ENCODE data around the gene FBN1.

FBN1 gene

DNA sequence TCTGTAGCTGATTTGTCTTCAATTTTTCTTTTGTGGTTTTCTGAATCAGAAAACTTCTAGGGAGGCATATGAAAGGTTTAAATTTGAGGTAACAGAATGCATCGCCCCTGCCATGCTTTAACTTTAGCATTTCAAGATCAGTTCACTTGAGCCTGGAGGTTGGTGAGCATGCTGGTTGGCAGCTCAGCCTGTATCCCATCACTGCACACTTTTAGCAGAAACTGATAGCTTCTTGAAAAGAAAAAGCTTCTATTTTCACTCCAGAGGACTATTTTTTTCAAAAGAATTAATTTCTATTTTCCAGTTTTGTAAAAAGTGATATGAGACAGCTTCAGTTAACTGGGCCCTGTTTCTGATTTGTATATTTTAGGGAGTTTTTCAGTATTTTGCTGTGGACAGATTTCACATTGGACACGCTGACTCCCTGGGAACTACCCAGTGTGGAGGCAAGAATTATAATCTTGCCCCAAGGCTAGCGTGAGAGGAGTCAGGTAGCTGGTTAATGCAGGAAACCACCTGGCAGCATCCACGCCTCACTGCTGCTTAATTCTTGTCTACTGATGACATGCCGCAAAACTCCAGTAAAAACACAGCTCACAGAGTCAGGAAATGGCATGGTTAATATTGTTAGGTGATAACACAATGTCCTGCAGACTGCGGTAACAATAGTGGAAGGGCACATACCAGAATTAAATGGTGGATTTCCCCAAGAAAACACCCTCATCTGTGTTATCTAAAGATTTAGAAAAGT, 242.9 kb downstream of the FBN1 start:
- DNase-seq (ENCODE audit: low read depth in 2 of 2): no peak

DNA sequence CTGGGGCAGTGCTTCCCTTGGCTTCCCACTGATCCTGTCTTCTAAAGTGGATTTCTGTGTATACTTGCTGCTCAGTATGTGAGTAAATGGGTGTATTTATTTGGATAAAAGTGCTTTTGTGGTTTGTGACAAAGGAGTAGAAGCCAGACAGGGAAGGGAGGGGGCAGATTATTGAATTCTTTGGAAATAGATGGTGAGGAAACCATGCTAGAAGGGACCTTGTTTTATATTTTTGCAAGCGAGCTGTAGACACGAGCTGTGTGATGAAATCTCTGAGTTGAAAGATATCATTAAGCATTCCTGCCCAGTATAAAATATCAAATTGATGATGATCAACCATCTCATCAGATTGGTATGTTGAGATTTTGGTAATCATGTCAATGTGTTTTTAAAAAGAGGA, 245.4 kb downstream of the FBN1 start:
- no peak for DNase-seq (ENCODE audit: low read depth in 2 of 2)

DNA sequence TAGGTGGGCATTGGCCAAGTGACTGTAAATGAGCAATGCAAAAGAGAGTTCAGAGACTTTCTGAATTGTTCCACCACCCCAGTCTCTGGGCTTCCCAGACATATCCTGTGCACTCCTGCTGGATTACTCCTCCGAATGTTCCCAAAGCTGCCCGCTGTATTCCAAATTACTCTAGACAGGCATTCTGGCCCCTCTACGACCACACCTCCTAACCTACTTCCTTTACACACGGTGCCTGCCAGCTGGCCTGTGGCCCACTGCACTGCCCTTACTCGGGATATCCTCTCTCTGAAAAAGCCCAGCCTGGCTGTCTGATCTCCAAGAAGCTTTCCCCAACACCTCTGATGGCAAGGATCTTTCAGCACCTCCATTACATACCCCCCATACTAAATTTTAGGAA, 247.7 kb downstream of the FBN1 start:
- no peak for DNase-seq (ENCODE audit: low read depth in 2 of 2)

DNA sequence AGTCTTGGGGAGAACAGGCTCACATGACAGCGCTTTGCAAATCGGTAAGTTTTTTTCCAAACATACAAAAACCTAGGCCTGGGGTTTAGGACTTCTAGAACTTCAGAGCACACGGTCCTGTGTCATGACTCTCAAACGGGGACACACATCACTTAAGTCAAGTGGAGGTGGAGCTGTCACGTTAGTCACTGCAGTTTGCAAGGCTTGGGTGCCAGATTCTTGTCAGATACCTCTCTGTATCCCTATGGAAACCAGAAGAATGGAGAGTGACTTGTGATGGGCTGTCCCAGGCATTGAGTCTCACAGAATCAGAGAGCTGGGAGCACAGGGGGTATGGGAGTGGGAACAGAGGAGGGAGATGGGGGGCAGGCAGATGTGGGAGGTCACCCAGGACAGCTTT, 249.5 kb downstream of the FBN1 start:
- no peak for DNase-seq (ENCODE audit: low read depth in 2 of 2)

DNA sequence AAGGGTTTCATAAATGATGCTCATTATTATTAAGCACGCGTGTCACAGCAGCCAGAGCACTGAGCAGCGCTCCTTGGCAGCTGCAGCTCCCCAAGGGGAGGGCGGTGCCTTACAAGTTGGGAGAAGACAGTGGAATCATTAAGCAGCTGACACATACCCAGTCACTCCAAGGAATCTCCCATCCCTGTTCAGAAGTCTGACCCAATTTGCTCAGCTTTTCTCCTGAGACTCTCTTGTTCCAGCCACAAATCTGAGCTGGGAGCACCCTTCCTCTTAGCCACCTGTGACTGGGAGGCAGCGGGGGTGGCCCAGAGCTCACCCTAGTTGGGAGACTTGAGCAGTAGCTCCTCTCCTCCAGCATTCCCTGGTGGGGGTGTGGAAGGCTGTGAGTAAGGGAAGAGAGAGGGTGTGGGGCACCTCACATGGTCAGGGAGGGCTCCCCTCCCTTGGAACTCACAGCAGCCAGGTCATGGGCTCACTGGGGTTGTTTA, 249.9 kb downstream of the FBN1 start:
- DNase-seq (ENCODE audit: low read depth in 2 of 2): no peak

DNA sequence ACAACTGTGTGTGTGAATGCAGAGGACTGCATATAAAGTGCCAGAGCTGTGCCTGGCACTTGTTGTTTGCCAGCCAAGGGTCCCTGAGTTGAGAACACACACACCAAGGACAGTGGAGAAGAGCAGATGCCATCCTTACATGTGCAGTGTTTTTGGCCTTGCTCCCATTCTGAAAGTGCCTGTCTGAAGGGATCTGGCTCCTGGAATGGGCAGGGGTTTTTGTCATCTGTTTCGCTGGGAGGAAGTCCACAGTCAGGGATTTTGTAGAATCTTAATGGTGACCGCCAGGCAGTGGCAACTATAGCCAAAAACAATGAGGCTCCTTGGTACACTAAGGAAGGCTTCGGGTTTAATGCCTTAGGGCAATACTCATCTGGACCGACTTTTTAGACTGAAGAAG, 250.5 kb downstream of the FBN1 start:
- no peak for DNase-seq (ENCODE audit: low read depth in 2 of 2)

DNA sequence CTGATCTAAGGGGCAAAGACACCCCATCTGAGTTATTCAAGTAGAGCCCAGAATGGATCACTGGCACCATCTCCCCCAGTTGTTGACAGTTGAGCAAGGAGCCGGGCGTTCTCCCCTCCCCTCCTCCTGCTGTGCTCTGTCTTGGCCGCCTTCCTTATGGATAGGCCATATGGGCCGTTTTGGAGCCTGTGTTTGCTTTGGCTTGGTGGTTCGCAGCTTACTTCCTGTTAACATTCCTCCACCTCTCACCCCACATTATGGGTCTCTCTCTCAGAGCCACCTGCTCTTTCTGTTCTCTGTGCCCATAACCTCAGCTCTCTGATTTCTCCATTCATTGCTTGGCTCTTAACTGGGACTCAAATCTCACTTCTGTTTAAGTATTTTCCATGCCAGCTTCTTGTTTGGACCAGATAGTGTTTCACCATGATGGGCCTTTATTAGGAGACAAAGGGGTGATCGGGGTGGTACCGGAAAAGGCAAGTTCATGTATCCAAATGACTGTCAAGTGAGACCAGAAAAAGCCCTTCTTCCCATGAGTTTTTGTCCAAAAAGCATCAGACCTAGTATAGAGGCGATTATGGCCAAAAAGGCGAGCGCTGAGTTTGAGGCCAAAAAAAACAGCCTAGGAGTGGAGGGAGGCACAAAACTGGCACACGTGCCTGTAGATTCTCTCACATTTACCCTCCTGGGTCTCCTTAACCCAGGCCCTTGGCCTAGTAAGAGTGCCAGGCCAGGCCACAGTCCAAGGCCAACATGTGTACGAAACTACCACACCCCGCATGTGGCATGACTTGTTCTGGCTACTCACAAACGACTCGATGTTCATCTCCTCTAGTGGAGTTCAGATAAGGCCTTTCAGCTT, 251.6 kb downstream of the FBN1 start:
- DNase-seq (ENCODE audit: low read depth in 2 of 2): no peak

DNA sequence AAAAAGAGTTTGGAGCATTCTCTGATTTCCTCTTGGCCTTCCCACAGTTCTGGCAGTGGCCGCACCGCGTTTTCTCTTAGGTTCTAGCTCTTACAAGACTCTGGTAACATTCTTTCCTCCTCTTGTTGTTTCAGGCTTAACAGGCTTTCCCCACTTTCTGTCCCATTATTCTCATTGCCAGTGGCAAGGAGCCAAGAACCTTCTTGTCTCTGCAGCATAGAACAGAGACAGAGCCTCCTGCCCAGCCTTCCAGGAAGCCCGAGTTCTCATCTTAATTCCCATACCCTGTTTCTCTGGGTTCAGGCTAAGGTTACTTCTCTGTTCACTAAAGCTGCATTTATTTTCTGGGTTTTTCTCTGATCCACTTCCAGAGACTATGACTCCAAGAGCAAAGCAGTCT, 253.2 kb downstream of the FBN1 start:
- DNase-seq (ENCODE audit: low read depth in 2 of 2): no peak

DNA sequence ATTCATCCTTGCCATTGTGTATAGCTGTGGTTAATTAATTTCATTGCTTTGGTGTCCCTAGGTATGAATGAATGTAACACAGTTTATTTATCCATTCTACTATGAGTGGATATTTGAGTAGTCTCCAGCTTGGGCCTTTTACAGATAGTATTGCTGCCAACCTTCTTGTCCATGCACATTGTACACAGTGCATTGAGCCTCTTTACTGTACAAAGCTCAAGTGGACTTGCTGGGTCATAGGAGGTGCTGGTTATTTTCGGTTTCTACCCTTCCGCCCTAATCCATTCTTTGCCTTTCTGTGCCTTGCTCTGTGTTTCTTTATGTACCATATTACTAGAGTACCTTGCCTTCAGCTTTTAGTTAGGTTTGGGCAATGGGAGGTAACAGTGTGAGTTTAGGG, 253.6 kb downstream of the FBN1 start:
- DNase-seq (ENCODE audit: low read depth in 2 of 2): no peak

DNA sequence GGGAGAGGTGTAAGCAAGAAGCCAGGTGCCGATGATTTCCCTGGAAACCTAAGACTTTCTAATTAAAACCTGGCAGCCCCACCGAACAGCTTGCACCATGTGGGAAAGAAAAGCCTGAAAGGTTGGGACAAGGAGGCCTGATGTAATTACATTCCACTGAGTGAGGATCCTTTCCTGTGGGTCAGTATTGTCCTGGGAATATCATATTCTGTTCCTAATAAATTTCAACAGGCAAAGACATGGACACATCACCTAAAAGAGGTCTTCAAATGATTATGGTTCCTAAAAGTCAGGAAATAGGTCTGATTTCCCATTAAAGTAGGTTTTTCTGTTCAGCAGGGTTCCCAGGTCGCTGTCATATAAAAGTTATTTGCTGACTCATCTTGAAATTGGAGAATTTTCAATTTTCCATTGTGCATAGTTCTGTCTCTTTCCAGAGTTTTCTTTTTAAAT, 255.8 kb downstream of the FBN1 start:
- DNase-seq (ENCODE audit: low read depth in 2 of 2): no peak

DNA sequence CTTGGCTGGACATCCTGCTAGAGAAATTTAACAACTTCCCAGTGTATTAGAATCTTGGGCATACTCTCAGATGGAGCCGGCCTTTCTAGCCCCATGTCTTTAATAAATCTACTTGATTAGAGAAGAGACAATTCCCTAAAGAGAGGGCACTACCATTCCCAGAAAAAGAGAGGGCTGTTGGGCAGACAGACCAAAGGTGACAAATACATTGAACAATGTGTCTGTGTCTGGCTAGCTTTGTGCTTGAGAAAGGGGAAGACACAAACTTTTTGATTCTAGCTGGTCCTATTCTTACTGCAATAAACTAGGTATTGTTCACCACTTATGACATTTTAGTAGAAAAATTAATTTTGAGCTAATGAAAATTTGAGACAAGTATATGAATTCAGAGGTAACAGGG, 256.6 kb downstream of the FBN1 start:
- no peak for DNase-seq (ENCODE audit: low read depth in 2 of 2)

DNA sequence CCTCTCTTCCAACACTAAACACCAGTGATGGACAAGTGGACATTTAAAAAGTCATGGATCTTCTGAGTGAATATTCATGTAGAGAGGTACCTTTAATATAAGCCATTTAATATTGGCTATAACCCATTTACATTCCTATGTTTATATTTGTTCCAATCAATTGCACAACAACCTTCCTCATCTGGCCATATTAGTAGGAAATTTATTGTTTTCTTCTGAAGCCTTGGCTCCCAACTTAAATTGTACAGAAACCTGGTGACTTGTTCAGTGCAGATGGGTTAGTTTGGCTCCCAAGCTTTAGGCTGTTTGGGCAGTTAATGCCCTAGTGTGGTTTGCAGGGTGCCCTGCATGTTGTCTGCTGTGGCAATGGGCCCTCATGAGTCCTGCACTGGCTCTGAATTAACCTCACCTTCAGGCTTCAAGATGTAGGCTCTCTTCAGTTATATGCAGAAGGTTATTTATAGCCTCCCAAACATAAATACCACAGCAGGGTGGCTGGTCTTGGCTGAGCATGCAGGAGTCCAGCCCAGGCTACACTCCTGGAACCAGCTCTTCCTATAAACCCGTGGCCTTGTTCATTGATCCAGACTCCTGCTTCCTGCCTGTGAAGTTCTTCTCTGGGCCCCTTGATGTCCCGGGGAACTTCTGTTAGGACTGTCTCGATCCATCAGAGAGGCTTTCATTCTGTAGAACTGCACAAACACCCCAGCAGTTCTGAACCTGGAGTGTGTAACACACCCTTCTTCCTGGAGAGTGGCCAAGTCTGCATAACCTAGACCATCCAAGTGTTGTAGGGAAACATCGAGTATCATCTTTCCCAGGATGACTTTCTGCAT, 257.3 kb downstream of the FBN1 start:
- DNase-seq (ENCODE audit: low read depth in 2 of 2): no peak

DNA sequence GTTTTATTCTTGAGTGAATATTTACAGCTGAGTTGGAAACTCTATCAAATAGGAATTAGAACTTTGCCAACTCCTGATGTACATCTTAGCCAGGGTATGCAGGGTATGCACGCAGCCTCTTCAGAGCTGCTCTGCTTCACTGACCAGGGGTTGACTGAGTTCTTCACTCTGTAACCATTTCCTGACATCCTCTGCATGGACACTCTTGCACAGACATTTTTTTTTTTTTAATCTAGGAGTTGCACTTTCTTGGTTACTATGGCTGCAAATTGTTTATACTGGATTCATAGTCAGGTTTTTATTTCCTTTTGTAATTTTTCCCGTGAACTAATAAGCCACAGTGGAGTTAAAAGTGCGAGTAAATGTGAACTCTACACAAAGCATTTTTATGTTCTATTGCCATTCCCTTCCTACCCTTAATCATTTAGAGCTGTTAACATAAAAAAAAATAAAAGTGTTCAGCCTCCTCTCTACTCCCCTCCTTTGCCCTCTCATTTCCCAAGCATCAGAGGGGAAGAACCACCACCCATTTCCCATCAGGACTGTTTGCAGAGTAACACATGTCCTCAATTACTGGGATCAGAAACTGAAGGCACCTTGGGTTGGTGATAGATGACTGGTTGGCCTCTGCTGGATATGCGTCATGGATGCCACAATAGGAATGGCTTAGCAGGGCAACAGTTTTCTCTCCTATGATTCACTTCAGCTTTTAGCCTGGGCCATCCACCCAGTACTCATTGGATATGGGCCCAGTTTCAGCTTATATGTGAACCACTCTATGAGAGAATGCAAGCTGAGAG, 260.3 kb downstream of the FBN1 start:
- no peak for DNase-seq (ENCODE audit: low read depth in 2 of 2)

DNA sequence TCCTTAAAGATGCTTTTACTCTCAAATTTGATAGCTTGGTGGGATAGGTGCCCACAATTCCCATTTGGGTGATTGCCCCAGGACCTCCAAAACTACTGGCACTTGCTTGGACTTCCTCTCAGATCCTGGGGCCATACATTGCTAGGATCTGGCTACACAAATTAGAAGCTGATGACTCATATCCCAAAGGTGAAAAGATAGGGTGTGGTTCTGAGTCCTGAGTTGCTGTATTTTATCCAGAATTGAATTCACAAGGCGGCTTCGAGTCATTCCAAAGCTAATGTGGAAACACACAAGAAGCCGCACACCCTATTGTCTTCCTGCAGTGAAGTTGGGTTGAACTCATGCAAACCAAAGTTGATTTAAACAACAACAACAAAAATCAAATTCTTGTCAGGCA, 260.9 kb downstream of the FBN1 start:
- no peak for DNase-seq (ENCODE audit: low read depth in 2 of 2)

DNA sequence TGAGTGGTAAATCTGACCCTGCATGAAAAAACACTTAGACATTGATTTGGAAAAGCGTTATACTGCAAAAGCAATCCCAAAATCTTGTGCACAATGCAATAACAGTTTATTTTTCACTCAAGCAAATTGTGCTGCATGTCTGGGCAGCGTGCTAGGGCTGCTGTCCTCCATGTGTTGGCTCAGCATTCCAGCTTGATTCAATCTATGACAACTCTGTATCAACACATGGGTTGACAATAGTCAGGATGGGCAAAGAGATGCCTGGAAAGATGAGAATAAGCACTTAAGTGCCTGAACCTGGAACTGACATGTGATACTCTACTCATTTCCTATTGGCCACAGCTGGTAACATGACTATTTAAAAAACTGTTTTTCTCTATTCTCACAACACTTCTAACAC, 262.5 kb downstream of the FBN1 start:
- no peak for DNase-seq (ENCODE audit: low read depth in 2 of 2)

DNA sequence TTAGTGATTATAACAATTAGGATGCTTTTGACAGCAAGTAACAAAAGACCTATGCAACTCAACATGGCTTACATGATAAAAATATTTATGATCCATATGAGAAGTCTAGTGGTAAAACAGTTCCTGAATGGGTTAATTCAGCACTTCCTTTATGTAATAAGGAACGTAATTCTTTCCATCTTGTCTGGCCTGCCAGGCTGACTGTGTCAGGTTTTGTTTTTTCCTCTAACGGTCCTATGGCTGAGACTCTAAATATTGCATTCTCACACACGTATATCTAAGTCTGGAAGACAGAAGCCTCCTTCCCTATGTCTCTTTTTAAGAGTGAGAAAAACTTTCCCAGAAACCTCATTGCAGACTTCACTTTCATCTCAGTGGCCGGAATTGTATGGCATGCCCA, 263.6 kb downstream of the FBN1 start:
- no peak for DNase-seq (ENCODE audit: low read depth in 2 of 2)

DNA sequence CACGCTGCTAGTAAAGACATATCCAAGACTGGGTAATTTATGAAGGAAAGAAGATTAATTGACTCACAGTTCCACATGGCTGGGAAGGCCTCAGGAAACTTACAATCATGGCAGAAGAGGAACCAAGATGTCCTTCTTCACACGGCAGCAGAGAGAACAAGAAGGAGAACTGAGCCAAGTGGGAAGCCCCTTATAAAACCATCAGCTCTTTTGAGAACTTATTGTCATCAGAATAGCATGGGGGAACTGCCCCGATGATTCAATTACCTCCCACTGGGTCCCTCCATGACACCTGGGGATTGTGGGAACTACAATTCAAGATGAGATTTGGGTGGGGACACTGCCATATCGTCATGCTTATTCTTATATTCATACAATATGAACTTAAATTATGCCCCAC, 265.3 kb downstream of the FBN1 start:
- no peak for DNase-seq (ENCODE audit: low read depth in 2 of 2)

DNA sequence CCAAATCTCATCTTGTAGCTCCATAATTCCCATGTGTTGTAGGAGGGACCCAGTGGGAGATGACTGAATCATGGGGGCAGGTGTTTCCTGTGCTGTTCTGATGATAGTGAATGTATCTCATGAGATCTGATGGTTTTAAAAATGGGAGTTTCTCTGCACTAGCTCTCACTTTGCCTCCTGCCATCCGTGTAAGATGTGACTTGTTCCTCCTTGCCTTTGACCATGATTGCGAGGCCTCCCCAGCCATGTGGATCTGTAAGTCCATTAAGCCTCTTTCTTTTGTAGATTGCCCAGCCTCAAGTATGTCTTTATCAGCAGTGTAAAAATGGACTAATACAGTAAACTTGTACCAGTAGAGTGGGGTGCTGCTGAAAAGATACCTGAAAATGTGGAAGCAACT, 269.7 kb downstream of the FBN1 start:
- no peak for DNase-seq (ENCODE audit: low read depth in 2 of 2)

DNA sequence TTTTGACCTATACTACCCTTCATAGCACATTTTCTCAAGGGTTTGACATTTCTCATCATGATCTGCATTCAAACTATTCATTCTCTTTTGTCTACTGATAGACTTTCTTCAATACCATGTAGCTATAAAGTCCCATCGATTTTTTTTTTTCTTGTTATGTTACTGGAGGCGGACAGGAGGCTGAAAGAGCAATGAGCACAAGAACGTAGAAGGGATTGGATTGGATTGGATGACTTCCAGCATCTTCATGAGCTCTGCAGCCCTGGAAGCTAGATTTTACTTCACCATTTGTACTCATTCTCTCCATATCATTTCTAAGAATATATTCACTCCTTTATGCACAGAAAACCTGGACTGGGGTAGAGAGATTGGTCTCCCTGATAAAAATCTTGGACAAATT, 271.0 kb downstream of the FBN1 start:
- DNase-seq (ENCODE audit: low read depth in 2 of 2): no peak

DNA sequence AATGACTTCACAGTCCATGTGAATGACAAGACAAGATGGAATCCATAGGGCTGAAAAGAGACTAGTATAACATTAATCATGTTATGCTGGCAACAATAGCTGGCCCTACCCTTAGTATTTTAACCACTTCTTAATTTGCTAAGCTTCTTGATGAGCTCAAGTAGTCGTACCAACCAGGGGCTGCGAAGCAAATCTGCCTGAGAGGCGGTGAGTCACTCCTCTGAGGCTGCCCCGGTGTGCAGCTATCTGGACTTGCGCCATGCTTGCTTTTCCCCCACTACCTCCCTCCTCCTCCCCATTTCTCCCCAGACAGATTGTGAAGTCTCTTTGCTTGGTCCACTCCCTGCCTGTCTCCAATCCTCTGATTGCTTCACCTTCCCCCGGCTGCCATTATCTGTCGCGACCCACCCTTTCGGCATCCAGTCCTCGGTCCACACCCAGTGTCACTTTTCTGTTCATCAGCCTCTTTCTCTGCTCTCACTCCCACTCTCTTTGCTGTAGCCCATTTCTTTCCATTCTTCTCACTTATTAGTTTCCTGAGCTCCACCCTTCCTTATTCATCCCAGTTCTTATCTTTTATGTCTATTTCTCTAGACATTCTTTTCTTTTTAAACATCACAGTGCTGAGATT, 271.6 kb downstream of the FBN1 start:
- no peak for DNase-seq (ENCODE audit: low read depth in 2 of 2)

DNA sequence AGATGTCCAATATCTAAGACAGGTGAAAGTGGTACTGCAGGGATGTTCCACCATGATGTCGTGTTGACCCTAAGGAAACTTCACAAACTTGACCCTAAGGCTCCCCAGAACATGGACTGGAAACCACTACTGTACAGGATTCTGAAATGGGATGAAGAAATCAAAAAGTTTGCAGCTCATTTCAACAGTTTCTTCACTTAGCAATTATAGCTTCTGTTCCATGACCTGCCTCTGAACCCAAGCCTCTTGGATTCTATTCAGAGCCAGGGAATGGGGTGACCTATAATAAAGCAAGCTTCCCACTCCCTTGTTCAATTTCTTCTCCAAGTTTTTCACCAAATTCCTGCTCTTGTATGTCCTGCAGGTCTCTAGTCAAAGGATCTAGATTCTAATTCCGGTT, 273.5 kb downstream of the FBN1 start:
- no peak for DNase-seq (ENCODE audit: low read depth in 2 of 2)

Measured in stimulated activated CD4-positive, alpha-beta T cell treated with anti-CD3 and anti-CD28 coated beads, Interleukin-1b, Interleukin-23, amount 100 ng/mL, for 1 hour (primary cell).